NCI-H187 treated with DMSO at 0.1 percent for 48 hours (cell line): ENCODE data around the gene GPR31.
A peak's percentile ranks its signal among the peaks of the same experiment; 100 is the strongest.

Experiments
- DNase-seq: peaks from one replicate; lab custom pipeline; 2025; lab: John Stamatoyannopoulos, UW

The GPR31 gene

DNA sequence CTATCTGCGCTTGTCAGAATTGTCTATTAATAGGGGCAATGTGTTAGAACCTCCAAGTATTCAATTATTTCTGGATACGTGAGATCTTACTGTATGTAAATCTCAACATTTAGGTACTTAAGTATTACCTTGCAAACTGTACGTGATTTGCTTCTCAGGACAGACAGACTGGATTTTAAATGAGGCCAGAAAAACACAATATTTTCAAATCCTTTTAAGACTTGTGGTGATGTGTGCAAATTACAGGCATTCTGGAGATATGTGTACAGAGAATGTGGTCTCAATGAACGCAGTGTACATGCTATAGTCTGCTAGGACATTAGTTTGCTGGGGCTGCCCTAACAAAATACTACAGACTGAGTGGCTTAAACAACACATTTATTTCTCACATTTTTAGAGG, 18.0 kb downstream of the GPR31 start:
- no peak for DNase-seq

- peak; percentile 81 for DNase-seq
These were observed 19.9 kb downstream of the GPR31 start for GRCh38 chr6:167137881-167138280.

GRCh38 chr6:167137081-167137480, 20.7 kb downstream of the GPR31 start:
- no peak for DNase-seq

GRCh38 chr6:167136376-167136775, 21.4 kb downstream of the GPR31 start:
- DNase-seq, result no peak

DNA sequence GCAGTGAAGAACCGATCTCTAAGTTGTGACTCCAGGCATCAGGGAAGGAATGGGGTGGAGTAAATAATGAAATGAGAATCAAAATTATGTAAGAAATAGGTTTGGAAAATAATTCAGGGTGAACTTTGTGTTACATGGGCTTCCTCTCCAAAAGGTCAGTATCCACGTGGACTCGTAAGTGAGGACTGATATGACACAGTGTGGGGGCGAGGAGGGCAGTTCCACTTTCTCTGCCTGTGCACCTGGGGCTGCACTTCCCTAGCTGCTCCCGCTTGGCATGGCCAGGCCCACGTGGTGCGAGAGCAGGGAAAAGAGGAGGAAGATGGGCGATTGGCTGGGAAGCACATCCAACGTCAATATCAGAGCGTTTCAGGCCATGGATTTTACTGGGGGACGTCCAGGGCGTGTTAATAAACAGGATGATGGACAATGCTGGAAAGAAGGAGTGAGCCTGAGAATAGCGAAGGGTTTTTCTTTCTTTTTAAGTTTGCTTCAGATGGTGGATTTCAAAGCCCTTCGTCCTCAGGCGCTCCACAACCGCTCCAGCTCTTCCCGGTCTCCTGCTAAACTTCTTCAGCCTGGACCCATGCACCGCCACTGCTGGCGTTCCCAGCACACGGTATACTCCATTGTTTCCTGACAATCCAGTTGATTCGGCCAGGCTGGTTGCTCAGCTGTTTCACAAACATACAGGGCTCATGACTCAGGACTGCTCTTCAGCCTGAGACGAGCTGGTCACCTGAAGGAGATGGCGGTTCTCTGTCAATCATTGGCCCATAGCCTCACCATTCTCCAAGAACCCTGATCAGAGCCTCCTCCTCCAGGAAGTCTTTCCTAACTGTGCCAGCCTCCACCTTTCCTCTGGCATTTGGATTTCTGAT, 23.1 kb downstream of the GPR31 start:
- no peak for DNase-seq

- DNase-seq, result no peak
These were observed 26.8 kb downstream of the GPR31 start for GRCh38 chr6:167130712-167131684.

GRCh38 chr6:167130008-167130677, 27.6 kb downstream of the GPR31 start:
- DNase-seq, result no peak

DNA sequence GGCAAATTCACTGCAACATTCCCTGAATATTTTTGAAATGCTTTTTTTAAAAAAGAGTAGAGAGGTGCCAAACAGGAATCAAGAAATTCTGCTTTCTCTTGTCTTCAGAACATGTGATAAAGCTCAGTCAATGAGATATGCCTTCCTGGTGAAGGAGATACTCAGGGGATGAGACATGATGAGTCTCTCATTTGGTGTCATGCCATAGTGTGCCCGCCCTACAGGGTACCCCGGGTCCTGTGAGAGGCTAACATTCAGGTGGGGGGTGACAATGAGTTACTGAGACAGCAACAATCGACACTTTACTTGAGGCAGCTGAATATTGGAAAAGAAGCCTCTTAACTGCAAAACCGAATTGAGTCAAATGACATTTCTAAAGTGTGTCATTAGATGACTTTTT, 28.2 kb downstream of the GPR31 start:
- DNase-seq, result no peak

DNA sequence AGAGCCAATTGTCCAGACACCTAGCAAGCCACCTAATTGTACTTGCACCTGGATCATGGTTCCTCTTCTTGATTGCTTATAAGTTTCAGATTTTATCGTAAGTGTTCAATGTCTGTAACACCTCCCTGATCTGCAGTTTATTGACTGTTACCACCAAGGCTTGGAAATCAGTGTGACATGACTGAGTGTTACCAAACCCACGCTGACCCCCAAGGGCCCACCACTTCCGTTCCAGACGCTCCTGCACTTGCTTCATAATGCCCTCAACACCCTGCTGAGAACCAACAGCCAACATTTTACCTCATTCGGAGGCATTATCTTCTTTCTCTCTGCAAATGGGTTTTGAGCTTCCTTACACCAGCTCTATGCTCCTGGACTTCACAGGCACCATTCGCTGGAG, 28.6 kb downstream of the GPR31 start:
- DNase-seq, result no peak

GRCh38 chr6:167127785-167128531, 29.8 kb downstream of the GPR31 start:
- no peak for DNase-seq

- DNase-seq, result no peak
These were observed 31.9 kb downstream of the GPR31 start for GRCh38 chr6:167125855-167126349.

- no peak for DNase-seq
These were observed 32.4 kb downstream of the GPR31 start for GRCh38 chr6:167125410-167125809.

DNA sequence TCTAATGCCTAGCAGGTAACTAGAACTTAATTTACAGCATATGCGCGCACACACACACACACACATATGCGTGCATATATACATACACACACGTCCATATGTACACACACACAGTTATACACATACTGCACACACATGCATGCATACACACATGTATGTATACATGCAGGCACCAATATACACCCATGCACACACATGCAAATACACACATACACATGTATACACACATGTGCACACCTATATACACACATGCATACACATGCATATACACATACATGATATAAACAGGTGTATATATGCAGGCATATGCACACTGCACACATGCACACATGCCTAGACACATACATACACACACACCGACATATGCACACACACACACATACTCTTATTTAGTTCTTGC, 33.0 kb downstream of the GPR31 start:
- DNase-seq, result no peak

DNA sequence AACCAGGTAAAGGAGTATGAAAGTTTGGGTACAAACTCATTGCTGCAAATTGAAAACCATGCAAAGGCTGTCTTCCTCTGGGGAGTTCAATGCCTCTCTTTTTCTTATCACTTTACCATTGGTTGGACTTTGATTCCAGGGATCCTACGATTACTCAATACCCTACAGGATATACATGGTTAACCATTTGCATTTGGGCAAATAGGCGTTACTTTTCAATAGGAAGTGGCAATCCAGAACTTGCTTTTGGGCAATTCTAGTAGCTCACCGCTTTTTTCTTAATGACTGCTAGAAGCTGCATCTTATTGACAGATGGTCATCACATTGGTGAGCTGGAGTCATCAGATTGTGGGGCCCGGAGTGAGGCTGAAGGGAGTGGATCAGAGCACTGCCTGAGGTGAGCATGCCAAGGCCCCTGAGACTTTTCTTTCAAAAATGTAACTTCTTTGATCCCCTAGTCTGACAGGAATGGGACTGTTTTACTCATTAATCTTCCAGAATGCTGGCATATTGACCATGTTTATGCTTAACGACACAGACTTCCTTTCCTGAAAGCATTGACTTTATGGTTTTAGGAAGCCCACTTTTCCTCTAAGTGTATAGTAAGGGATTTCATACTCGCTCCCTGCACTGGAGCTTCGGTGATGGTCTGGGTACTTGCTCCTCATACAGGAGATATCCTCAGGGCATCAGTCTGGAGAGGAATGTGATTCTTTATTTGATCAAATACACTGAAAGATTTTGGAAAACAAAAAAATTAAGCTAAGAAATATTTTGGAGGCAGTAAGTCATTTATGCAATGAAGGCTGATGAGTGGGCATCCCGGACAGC, 34.7 kb downstream of the GPR31 start, which contains the start of gene CCR6:
CCR6 (plus strand) TSS at position 270 of the 831 bp plus-strand sequence. CDS start 13,039 bp downstream, outside the sequence.
- DNase-seq, result no peak

DNA sequence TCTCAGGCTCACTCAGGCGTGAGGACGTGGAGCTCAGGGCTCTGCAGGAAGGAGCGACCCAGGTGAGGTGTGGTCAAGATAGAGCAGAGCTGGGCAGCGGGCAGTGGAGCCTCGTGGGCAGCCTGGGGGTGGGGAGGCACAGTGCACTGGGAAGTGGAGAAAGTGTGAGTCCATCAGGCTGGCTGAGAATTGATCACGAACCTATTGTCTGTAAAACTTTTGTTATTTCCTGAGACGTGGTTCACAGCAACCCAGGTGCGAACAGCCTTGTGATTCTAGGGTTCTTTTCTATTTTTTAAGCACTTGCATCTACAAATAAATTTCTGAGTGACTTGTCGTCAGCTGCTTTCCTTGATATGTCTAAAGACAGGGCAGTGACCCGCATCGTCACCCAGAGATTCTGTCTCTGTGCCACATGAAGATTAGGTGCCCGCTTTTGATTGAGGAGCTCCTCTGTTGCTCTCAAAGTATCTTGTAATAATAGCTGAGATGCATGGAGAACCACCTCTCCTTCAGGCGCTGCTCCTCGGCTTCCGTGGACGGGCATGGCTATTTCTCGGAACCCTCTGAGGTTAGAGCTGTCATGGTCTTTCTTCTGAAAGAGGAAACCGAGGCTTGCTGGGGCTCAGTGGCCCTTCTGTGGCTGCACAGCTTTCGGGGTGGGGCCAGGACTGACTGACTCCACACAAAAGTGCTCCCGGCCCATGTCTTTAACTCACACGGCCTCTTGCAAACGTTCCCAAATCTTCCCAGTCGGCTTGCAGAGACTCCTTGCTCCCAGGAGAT, 35.5 kb downstream of the GPR31 start:
- DNase-seq, result no peak

DNA sequence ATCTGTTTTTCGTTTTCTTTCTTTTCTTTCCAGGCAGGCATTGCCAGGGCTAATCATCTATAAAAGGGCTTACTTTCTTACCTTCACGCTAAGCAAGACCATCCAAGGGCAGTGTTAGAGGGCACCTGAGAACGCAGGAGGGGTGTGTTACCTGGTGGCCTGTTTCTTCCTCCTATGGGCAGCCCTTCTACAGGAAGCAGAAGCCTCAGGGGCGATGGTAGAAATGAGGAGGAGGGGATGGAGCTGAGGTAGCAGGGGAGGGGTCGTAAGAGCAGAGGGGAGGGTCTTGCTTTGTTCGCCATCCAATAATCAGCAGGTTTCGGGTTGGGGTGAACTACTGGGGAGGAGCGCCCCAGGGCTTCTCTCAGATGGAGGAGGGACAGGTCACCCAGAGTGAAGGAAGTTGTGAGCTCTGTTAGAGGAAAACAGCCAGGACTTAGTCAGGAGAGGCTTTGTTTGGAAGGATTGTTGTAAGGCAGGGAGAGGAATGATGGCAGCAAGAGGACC, 36.4 kb downstream of the GPR31 start:
- DNase-seq, result no peak

DNA sequence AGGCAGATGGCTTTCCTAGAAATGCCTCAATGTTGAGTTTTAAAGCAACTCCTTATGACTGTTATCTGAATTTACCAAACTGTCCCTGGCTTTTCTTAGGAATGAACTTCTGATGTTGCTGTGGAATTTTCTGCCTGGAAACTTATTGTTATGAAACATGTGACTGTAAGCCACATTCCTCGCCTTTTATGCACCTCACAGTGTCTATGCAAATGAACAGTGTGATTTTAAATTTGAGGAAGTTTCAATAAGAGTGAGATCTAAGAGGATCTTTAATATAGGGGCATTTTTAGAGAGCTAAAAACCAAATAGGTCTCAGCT, 37.2 kb downstream of the GPR31 start:
- DNase-seq, result no peak

GRCh38 chr6:167119670-167120582, 37.9 kb downstream of the GPR31 start:
- no peak for DNase-seq
